Measurements from ENCODE around the gene SHF.
"Not testable (repeated sequence)": the region's sequence is repeated elsewhere in the genome, so short reads cannot be mapped to it uniquely, and the experiment has no call there.

Gene SHF

DNA sequence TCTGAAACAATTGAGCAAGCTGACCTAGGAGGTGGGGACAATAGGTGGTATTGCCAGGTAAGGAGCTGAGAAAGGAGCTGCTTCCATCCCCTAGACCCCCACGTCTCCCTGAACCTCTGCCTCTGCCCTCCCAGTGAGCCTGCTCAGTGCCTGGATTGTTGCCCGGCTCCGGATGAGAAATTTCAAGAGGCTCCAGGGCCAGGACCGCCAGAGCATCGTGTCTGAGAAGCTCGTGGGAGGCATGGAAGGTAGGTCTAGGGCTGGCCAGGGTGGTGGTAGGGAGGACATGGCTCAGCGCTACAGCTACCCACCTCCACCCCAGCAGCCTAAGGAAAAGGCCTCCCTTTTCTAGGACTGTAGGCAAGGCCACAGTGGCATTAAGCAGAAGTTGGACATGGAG, 44.7 kb downstream of the SHF start:
- no peak for DNase-seq

DNA sequence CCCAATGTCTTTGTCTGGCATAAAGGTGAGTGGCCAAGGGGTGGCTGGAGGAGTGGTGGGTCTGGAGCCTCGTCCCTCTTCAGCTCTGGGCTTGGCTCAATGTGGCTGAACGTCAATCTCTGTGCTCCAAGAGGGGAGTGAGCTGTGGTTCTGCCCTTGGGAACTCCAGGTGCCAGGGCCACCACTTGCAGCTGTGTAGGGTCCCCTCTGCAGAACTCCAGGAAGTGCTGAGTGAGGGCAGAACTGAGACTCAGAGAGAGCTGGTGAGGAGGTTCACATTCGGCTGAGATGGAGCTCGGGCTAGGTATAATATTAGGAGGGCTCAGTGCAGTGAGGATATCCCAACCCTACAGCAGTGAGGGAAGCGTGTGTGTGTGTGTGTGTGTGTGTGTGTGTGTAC, 46.4 kb downstream of the SHF start:
- no peak for DNase-seq

DNA sequence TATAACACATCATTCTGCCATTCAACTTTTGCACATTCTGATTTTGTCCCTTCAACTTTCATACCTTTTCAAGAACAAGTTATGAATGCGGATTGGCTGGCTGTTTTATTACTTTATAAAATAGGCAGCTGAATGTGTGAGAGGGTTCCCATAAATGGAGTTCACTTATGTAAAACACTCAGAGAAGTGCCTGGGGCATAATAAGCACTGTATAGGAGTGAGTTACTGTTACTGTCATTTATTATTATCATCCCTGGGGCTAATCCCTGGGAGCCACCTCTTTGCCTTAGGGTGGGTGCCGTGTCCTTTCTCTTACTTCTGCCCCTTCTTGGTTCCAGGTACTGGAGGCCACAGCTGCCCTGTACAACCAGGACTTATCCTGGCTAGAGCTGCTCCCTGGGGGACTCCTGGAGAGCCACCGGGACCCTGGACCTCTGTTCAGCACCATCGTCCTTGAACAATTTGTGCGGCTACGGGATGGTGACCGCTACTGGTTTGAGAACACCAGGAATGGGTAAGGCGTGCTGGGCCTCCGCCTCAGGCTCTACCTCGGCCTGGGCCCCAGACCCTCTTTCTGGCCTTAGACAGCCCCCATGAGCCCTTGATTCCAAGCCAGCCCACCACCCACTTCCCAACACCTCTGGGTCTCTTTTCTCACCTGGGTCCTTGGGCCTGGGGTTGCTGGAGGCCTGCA, 47.1 kb downstream of the SHF start:
- no peak for DNase-seq

- no peak for DNase-seq
Observed at GRCh38 chr15:45139770-45140169, 48.0 kb downstream of the SHF start.

GRCh38 chr15:45138814-45139765, 48.7 kb downstream of the SHF start:
- no peak for DNase-seq

- DNase-seq, result no peak
Observed at GRCh38 chr15:45137703-45138102, 50.1 kb downstream of the SHF start.

GRCh38 chr15:45136378-45136764, 51.4 kb downstream of the SHF start:
- no peak for DNase-seq

DNA sequence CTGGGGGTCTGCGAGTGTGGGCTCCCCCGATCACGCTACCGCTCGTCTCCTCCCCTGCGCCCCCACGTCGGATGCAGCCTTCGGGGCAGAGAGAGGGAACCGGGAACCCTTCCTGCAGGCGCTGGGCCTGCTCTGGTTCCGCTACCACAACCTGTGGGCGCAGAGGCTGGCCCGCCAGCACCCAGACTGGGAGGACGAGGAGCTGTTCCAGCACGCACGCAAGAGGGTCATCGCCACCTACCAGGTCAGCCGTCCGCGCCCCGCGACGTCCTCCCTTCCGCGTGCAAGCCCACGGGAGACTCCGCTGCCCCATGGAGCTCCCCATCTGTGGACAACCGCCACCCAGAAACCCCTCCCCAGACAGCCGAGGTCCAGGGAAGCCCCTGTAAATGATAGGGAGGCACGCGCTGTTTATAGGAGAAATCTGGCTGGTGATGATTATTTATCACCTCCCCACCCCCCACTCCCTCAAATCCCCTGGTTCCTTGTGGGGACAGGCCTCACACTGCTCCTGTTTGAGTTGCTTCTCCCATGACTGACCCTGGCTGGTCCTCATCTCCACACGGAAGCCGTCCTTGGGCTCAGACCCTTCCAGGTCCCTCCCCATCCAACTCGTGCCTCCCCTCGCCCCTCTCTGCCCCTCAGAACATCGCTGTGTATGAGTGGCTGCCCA, 51.9 kb downstream of the SHF start:
- not testable (repeated sequence) for DNase-seq

GRCh38 chr15:45134682-45135604, 52.8 kb downstream of the SHF start:
- DNase-seq, result no peak

DNA sequence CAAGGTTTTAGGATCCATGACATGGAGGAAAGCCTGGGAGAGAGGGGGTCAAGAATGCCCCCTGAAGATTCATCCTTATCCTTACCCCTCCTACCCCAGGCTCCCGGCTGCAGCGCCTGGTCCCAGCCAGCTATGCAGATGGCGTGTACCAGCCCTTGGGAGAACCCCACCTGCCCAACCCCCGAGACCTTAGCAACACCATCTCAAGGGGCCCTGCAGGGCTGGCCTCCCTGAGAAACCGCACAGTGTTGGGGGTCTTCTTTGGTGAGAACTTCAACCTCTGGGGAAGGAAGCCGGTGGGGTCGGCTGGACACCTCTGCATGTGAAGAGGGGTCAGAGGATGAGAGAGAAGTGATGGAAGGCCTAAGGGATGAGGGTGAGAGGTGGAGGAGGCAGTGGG, 53.7 kb downstream of the SHF start:
- DNase-seq, result no peak

GRCh38 chr15:45133561-45133920, 54.2 kb downstream of the SHF start:
- DNase-seq, result no peak

GRCh38 chr15:45132844-45133560, 54.8 kb downstream of the SHF start:
- no peak for DNase-seq

DNA sequence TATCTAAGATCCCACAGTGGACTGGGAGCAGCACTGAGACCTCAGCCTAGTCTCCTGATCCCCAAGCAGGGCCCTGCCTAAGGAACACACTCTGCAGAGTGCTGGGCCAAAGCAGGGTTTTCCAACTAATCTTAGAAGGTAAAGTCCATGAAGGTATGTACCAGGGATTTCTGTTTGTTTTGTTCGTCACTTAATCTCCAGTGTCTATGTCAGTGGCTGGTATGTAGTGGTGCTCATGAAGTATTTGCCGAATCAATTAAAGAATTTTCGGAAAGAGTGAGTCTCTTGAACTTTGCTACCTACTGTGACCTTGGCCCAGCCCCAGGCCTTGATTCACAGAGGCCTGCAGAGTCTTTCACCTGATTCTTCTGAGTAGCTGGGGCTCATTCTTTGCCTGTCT, 56.3 kb downstream of the SHF start:
- no peak for DNase-seq

GRCh38 chr15:45130291-45131000, 57.3 kb downstream of the SHF start:
- DNase-seq, result no peak

- no peak for DNase-seq
Observed at GRCh38 chr15:45129651-45130129, 58.1 kb downstream of the SHF start, which contains the start of the genes DUOX1 and DUOXA1. DUOX1 (plus strand) TSS chr15:45129994; CDS start chr15:45131967, 1,973 bp downstream. DUOXA1 (minus strand) TSS chr15:45129879; CDS start chr15:45123014, 6,865 bp downstream.

DNA sequence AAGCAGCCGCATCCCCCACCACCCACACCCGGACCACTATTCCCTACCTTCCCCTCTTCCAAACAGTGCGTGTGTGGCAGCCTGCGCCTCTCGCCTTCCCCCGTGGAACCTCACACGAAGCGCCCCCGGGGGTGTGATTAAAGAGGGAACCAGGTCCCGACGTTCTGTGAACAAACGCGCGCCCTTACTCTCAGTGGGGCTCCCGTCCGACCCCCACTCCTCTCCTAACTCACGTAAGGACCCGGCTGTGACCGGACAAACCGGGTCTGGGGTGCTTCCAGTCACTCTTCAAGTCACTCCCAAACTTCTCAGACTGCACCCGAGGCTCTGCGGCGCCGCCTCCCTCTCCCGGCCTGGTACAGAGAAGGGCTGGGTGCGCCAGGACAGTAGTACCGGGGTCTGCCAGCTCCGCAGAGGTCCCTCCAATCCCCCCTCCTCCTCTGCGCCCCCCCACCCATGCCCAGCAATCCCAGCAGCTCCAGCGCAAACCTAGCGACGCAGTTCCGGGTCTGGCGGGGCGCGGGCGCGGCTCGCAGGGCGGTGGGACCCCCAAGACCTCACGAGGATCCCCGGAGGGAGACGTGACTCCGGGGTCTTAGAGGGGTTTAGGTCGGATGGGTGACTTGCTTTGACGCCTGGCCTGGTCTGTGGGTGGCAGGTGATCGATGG, 58.7 kb downstream of the SHF start:
- no peak for DNase-seq

DNA sequence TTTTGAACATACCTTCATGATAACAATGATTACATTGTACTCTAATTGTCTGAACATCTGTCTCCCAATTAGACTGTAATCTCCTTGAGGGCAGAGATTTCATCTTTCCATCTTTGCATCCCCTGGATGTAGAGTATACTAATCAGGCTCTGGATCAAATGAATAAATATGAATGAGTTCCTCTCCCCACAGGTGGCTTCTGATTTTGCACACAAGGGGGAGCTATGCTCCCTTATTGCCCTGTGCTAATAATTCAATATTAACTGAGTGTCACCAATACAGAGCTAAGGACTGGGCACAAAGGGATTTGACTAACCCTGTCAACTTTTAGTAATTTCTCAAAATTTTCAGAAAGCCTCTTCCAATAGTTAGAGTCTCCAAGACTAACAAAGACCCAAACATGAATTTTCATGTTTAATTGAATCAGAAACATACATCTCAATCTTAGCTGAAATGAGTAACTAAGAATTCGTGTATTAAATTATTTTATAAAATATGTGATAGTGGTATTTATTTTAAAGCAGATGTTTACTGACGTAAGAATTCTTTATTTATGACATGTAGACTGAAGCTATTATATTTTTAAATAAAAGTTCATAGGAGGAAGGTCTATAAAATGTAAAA, 61.1 kb downstream of the SHF start:
- DNase-seq, result no peak

GRCh38 chr15:45123397-45123796, 64.4 kb downstream of the SHF start:
- DNase-seq, result no peak

- no peak for DNase-seq
Observed at GRCh38 chr15:45122719-45123118, 65.0 kb downstream of the SHF start.

Data from activated CD4-positive, CD25-positive, alpha-beta regulatory T cell treated with anti-CD3 and anti-CD28 coated beads, Interleukin-2, amount 50 U/mL, for 72 hours (primary cell).